HL-60/S4 (cell line): Measurements from ENCODE around the gene ADAMTS6.
"Not testable (repeated sequence)": the region's sequence is repeated elsewhere in the genome, so short reads cannot be mapped to it uniquely, and the experiment has no call there.

Experiments
- in situ Hi-C: fragments of 300-500 bp; cut with MboI; formaldehyde crosslinking; loops from 2 replicates; pipeline ENCODE4 v1.14.3; 2022; ENCODE audit warnings: low sequenced_read_pairs

Gene ADAMTS6

GRCh38 chr5:65203746-65204145, 278.0 kb downstream of the ADAMTS6 start:
- in situ Hi-C loops = no loop called here

- in situ Hi-C loops = no loop called here
These were observed 281.6 kb downstream of the ADAMTS6 start for GRCh38 chr5:65199993-65200675.

DNA sequence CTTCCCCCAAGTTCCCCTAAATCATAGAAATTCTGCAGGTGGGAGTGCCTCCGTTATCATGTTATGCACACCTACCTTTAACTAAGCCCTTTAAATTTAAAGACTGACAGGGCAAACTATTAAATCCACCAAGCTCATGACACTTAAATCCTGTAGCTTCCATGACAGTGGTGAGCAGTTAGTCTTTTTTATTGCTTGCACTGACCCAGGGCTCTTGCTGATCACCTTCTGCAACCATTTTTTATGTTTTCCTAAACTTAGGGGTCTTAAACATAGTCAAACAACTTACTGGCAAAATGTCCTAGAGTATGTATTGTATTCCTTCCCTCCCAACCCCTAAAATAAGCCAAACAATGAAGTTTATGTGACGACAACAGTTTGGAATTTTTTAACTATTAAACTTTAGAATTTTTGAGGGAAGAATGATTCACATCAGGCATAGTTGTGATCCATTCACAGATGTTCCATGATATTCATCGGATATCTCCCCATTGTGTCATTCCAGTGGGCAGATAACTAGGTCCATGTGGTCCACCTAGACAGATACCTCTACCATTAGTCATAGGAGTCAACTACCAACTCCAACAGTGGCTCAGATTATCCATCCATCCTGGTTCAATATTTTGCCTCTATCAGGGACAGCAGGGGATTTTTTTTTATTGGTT, 283.1 kb downstream of the ADAMTS6 start:
- in situ Hi-C loops = no loop called here

DNA sequence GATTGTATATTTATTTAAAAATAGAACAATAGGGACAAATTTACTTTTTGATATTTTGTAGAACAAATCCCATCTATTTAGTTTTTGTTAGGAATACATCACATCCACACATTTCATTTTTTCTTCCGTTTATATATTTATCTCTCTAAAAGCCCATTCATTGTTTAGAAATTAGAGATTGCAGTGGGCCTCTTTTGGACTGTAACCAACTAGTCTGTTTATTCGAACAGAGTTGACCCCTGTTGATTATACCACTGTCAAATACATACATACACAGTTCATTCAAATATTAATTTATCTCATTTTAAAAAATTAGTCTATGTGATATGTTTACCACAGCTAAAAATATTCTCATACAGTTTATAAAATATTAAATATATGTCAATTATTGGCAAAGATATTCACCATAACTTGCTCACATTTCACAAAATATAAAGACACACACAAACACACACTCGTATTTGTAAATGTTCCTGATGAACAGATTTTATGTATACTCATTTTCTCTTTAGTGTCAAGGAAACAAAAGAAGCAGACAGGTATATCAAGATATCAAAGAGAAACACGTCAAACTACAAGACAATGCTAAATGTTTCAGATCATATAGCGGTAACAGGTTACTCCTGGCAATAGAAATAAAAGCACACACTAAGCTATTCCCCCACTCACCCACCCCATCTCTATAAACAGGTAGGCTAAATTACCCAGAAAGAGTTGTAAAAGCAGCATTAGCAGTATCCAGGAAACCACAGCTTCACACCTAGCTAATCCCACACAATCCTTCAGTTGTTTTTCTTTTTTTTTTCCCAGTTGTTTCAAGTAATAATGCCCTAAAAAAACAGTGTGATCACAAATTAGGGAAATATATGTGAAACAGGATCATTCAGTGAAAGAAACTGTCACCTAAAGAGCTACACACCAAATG, 283.9 kb downstream of the ADAMTS6 start:
- in situ Hi-C loops = no loop called here

GRCh38 chr5:65194871-65195270, 286.8 kb downstream of the ADAMTS6 start:
- in situ Hi-C loops = no loop called here

- in situ Hi-C loops = no loop called here
These were observed 289.4 kb downstream of the ADAMTS6 start for GRCh38 chr5:65192331-65192730.

DNA sequence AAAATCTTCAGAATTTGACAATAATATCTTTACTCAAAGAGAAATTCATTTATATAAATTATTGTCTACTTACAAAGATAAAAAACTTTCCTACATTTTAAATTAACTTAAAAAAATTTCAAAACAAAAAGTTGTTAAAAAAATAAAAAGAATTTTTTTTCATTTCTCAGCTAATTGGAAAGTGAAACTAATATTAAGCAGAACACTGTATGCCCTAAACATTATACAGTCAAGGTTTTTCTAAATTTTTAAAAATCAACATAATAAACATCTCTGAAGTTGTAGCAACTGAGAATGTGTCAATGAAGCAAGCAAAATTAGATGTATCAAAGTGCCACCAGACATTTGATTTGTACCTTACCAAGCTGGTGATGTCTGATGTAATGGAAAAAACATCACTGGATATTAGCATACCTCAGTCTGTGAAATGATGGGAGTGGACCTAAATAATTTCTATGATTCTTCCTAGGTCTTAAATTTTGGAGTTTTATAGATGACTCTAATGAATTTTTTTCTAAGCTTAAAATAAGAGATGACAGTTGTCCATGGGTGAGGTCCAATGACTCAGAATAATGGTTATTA, 290.1 kb downstream of the ADAMTS6 start:
- in situ Hi-C loops = no loop called here

DNA sequence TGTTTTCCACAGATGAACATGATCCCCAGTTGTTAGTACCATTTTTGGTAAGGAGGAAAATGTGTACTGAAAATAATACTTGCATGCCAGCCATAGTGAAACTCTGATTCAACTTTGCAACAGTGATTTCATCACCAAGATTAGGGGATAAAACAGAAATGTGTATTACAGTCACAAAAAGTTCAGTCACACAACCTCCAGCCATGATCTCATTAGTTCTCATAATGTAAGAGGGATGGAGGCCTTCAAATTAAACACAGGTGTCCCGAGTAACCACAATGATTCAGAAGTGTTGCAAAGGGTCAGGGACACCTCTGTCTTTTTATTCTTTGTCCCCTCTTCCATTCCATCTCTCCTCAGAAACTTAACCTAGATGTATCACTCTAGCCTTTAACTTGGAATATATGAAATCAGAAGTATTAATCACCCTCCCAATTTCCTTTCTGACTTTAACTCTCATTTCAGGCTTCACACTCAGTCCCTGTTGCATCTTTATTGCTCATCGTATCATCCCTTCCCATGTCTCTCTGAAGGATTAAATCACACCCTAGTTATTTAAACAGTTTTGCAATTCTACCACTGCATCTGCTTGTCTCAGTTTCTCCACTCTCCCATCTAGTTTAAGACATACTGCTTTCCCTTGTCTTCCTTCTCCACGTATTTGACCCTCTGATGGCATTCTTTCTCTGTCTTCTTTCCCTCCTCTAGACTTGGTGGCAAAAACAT, 291.2 kb downstream of the ADAMTS6 start:
- in situ Hi-C loops = no loop called here

DNA sequence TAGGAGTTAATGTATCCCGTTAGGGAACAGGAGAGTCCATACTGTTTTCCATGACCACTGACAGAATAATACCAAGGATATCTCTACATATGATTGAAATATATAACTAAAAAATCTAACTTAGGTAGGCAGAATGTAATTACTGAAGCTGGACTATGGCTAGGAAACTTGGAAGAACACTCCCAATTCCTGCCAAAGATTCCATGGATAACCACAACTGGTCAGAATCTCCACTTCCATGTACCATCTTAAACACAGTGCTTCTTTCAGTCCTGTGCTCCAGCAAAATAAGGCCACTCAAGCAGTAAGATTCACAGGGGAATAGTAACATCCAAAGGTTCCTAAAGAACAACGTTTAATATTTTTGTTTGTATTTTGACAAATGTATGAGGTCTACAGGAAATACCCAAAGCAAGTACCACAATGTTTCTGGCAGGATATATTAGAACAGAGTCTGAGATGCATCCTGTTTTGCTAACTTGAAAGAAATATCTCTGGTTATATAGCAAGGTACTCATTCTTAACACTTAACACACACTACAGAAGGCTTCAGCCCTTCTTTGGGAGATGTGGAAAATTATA, 295.0 kb downstream of the ADAMTS6 start:
- in situ Hi-C loops = no loop called here

DNA sequence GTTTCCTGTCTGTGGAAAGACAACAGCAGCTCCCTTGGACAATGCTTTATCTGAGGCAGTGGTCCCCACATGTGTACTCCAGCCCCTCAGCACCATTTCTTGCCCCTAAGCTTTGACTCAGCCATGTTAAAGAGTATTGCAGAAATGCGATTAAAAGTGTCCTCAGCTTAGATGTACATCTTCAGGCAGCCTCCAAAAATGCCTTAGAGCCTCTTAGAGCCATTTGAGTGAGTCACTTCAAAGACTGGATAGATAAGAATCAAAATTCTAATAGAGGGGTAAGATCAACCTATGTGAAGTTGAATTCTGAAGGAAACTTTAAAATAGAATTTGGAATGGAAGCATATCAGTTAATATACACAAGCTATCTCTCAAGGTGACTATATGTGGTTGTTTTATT, 296.3 kb downstream of the ADAMTS6 start:
- in situ Hi-C loops = no loop called here

GRCh38 chr5:65184780-65185179, 296.9 kb downstream of the ADAMTS6 start:
- in situ Hi-C loops = no loop called here

DNA sequence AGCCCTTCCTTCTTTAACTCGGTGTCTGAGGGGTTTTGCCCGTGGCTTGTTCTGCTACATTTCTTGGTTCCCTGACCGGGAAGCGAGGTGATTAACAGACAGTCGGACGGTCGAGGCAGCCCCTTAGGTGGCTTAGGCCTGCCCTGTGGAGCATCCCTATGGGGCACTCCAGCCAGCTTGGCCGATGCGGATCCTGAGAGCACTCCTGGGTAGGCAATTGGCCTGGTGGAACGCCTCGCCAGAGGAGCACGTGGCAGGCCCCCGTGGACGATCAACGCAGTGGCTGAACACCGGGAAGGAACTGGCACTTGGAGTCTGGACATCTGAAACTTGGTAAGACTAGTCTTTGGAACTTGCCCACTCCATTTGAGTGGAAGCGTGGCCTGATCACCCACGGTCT, 307.5 kb downstream of the ADAMTS6 start:
- in situ Hi-C loops = not testable (repeated sequence)

GRCh38 chr5:65173130-65173525, 308.6 kb downstream of the ADAMTS6 start:
- in situ Hi-C loops = no loop called here

DNA sequence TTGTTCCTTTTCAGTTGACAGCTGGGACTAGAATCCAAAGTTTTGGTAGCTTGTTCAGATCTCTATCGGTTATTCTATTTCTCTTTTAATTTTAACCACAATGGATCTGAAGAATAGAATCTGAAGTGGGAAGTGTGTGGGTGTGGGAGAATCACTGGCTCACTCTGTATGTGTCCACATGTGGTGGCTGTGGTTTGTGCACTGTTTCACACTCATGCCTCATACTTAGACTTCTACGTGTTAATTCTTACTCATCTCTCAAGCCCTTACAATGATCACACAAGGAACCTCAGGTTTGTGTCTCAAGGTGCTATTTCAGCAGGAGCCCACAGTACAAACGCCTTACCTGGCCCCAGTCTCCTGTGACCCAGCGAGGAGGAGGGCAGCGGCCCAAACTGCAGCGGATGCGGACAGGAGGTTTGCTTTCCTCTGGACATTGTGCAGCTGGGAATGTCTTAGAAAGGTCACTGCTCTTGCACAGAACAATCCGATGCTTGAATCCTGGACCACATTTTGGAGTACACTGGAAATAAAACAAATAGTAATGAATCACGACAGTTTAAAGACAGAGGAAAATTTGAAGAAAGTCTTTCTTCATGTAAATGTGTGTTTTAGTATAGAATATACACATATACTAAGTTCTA, 309.1 kb downstream of the ADAMTS6 start:
- in situ Hi-C loops = no loop called here

- in situ Hi-C loops = no loop called here
These were observed 310.1 kb downstream of the ADAMTS6 start for GRCh38 chr5:65171645-65172044.

- in situ Hi-C loops = no loop called here
These were observed 318.0 kb downstream of the ADAMTS6 start for GRCh38 chr5:65163698-65164097.

DNA sequence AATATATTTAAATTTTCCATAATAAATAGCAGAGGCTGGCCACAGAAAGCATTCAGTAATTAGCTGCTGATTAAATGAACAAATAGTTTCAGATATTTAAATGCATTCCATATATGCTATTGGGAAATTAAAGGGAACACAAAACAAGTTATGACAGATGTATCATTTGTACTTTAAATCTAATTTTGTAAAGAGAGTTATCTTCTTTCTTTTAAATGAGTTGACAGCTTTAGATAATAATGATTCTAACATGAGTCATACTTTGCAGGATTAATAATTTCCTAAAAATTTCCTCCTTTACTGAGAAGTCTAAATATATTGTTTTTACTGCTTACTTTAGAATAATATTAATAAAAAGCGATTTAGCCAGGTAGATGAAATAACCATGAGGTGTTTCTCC, 320.1 kb downstream of the ADAMTS6 start:
- in situ Hi-C loops = no loop called here

- in situ Hi-C loops = no loop called here
These were observed 323.7 kb downstream of the ADAMTS6 start for GRCh38 chr5:65157906-65158603.

DNA sequence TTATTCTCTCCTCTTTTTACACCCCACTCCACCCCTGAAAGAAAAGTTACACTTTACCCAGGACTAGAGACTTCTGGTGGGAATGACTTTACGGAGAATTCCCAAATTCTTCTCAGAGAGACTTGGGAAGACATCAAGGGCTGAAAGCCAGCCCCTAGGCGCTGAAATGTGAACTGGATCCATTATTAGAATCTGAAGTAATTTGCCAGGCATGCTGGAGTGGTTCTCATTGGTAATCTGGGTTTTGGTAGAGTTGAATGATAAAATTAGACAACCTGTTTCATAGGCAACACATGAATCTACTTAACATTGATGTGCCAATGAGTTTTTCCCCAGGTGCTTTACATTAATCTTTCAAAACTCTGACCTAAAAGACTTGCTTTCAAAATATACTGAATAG, 324.8 kb downstream of the ADAMTS6 start:
- in situ Hi-C loops = no loop called here
